ENCODE results near the gene SUGCT.

Gene SUGCT

GRCh38 chr7:40197527-40197926 lies 62.7 kb downstream of the SUGCT start:
- Histone ChIP-seq H3K27ac (no peak overlapping the region), H3K27me3 (ENCODE audit: insufficient read depth, low read depth, severe bottlenecking) (no peaks in the 10 kb centered on the region), H3K4me3 (ENCODE audit: low read depth, low read length) (no peak overlapping the region), H3K9me3 (ENCODE audit: severe bottlenecking) (no peaks in the 10 kb centered on the region), H3K36me3 (no peaks in the 10 kb centered on the region)
- no peak for TF ChIP-seq CTCF (IDR thresholded peaks at IDR 0.05; ENCODE audit: low read depth, low read length)
- DNase-seq = no peak

GRCh38 chr7:40199076-40199802 lies 64.4 kb downstream of the SUGCT start:
- H3K36me3 ChIP-seq = no peaks in the 10 kb centered on the region
- 0 out of 2 replicates have a peak, but pooled peaks have one; percentile 11 for TF ChIP-seq CTCF (IDR thresholded peaks at IDR 0.05; ENCODE audit: low read depth, low read length)
- DNase-seq = no peak
- no peak overlapping the region for H3K4me3 ChIP-seq (ENCODE audit: low read depth, low read length)
- no peaks in the 10 kb centered on the region for H3K9me3 ChIP-seq (ENCODE audit: severe bottlenecking)
- no peaks in the 10 kb centered on the region for H3K27me3 ChIP-seq (ENCODE audit: insufficient read depth, low read depth, severe bottlenecking)
- no peak overlapping the region for H3K27ac ChIP-seq

GRCh38 chr7:40200791-40201190 lies 66.0 kb downstream of the SUGCT start:
- no peak overlapping the region for H3K4me3 ChIP-seq (ENCODE audit: low read depth, low read length)
- DNase-seq = no peak
- H3K9me3 ChIP-seq (ENCODE audit: severe bottlenecking) = no peaks in the 10 kb centered on the region
- no peak overlapping the region for H3K27ac ChIP-seq
- TF ChIP-seq CTCF (IDR thresholded peaks at IDR 0.05; ENCODE audit: low read depth, low read length) = no peak
- no peaks in the 10 kb centered on the region for H3K36me3 ChIP-seq
- H3K27me3 ChIP-seq (ENCODE audit: insufficient read depth, low read depth, severe bottlenecking) = no peaks in the 10 kb centered on the region

GRCh38 chr7:40202851-40203250 lies 68.0 kb downstream of the SUGCT start:
- no peak for TF ChIP-seq CTCF (IDR thresholded peaks at IDR 0.05; ENCODE audit: low read depth, low read length)
- H3K27ac ChIP-seq = no peak overlapping the region
- H3K36me3 ChIP-seq = no peaks in the 10 kb centered on the region
- no peak for DNase-seq
- H3K4me3 ChIP-seq (ENCODE audit: low read depth, low read length) = no peak overlapping the region
- H3K9me3 ChIP-seq (ENCODE audit: severe bottlenecking) = no peaks in the 10 kb centered on the region
- no peaks in the 10 kb centered on the region for H3K27me3 ChIP-seq (ENCODE audit: insufficient read depth, low read depth, severe bottlenecking)

GRCh38 chr7:40204581-40204980 lies 69.8 kb downstream of the SUGCT start:
- H3K27me3 ChIP-seq (ENCODE audit: insufficient read depth, low read depth, severe bottlenecking) = no peaks in the 10 kb centered on the region
- H3K9me3 ChIP-seq (ENCODE audit: severe bottlenecking) = no peaks in the 10 kb centered on the region
- no peak overlapping the region for H3K27ac ChIP-seq
- H3K36me3 ChIP-seq = no peaks in the 10 kb centered on the region
- no peak for TF ChIP-seq CTCF (IDR thresholded peaks at IDR 0.05; ENCODE audit: low read depth, low read length)
- no peak for DNase-seq
- no peak overlapping the region for H3K4me3 ChIP-seq (ENCODE audit: low read depth, low read length)

- H3K4me3 ChIP-seq (ENCODE audit: low read depth, low read length) = no peak overlapping the region
Observed at GRCh38 chr7:40205992-40206391, 71.2 kb downstream of the SUGCT start.

More at GRCh38 chr7:40205992-40206391, 71.2 kb downstream of the SUGCT start:
- no peaks in the 10 kb centered on the region for H3K9me3 ChIP-seq (ENCODE audit: severe bottlenecking)
- H3K36me3 ChIP-seq = no peaks in the 10 kb centered on the region
- DNase-seq = no peak
- H3K27ac ChIP-seq = no peak overlapping the region
- no peaks in the 10 kb centered on the region for H3K27me3 ChIP-seq (ENCODE audit: insufficient read depth, low read depth, severe bottlenecking)
- TF ChIP-seq CTCF (IDR thresholded peaks at IDR 0.05; ENCODE audit: low read depth, low read length) = no peak

Measured in WERI-Rb-1 (cell line).